ENCODE results near the gene NCAN.
A peak's percentile ranks its signal among the peaks of the same experiment; 100 is the strongest.
"Not testable (repeated sequence)": the region's sequence is repeated elsewhere in the genome, so short reads cannot be mapped to it uniquely, and the experiment has no call there.

Gene NCAN

GRCh38 chr19:19207637-19208572 lies 3.9 kb upstream of the NCAN start:
- Mint-ChIP-seq H3K9me3 (no peaks in the 10 kb centered on the region), H3K4me3 (no peak overlapping the region), H3K4me1 (ENCODE audit: low read depth) (peaks cover 15% of the 10 kb centered on the region), H3K36me3 (ENCODE audit: low read depth) (peaks cover under 1% of the 10 kb centered on the region), H3K27ac (no peak overlapping the region), H3K27me3 (peaks cover 19% of the 10 kb centered on the region)

- no peak overlapping the region for H3K27ac Mint-ChIP-seq
Observed at GRCh38 chr19:19209372-19209771, 2.4 kb upstream of the NCAN start.

GRCh38 chr19:19212916-19213315 lies 1.2 kb downstream of the NCAN start:
- Mint-ChIP-seq H3K27ac (no peak overlapping the region), H3K4me3 (no peak overlapping the region), H3K36me3 (ENCODE audit: low read depth) (no peaks in the 10 kb centered on the region), H3K4me1 (ENCODE audit: low read depth) (no peaks in the 10 kb centered on the region), H3K27me3 (peaks cover 44% of the 10 kb centered on the region), H3K9me3 (no peaks in the 10 kb centered on the region)

More at GRCh38 chr19:19209372-19209771, 2.4 kb upstream of the NCAN start:
- Mint-ChIP-seq H3K36me3 (ENCODE audit: low read depth) (no peaks in the 10 kb centered on the region), H3K4me1 (ENCODE audit: low read depth) (peaks cover 12% of the 10 kb centered on the region), H3K4me3 (no peak overlapping the region), H3K27me3 (peaks cover 33% of the 10 kb centered on the region), H3K9me3 (no peaks in the 10 kb centered on the region)

GRCh38 chr19:19213426-19214158 lies 1.8 kb downstream of the NCAN start:
- H3K36me3 Mint-ChIP-seq (ENCODE audit: low read depth) = no peaks in the 10 kb centered on the region
- no peaks in the 10 kb centered on the region for H3K4me1 Mint-ChIP-seq (ENCODE audit: low read depth)
- no peak overlapping the region for H3K27ac Mint-ChIP-seq
- H3K9me3 Mint-ChIP-seq = no peaks in the 10 kb centered on the region
- H3K27me3 Mint-ChIP-seq = peaks cover 44% of the 10 kb centered on the region
- H3K4me3 Mint-ChIP-seq = no peak overlapping the region

GRCh38 chr19:19214159-19214490 lies 2.4 kb downstream of the NCAN start:
- Mint-ChIP-seq H3K36me3 (ENCODE audit: low read depth) (no peaks in the 10 kb centered on the region), H3K9me3 (no peaks in the 10 kb centered on the region), H3K4me3 (no peak overlapping the region), H3K4me1 (ENCODE audit: low read depth) (no peaks in the 10 kb centered on the region), H3K27me3 (peaks cover 44% of the 10 kb centered on the region), H3K27ac (no peak overlapping the region)

GRCh38 chr19:19214892-19215291 lies 3.1 kb downstream of the NCAN start:
- Mint-ChIP-seq H3K4me3 (no peak overlapping the region), H3K27me3 (peaks cover 44% of the 10 kb centered on the region), H3K36me3 (ENCODE audit: low read depth) (no peaks in the 10 kb centered on the region), H3K9me3 (no peaks in the 10 kb centered on the region), H3K27ac (no peak overlapping the region), H3K4me1 (ENCODE audit: low read depth) (no peaks in the 10 kb centered on the region)

- no peak overlapping the region for H3K27ac Mint-ChIP-seq
- no peak overlapping the region for H3K4me3 Mint-ChIP-seq
- no peaks in the 10 kb centered on the region for H3K36me3 Mint-ChIP-seq (ENCODE audit: low read depth)
- H3K27me3 Mint-ChIP-seq = peaks cover 39% of the 10 kb centered on the region
- H3K4me1 Mint-ChIP-seq (ENCODE audit: low read depth) = no peaks in the 10 kb centered on the region
- H3K9me3 Mint-ChIP-seq = no peaks in the 10 kb centered on the region
Observed at GRCh38 chr19:19215792-19216191, 4.0 kb downstream of the NCAN start.

- peaks cover 32% of the 10 kb centered on the region for H3K27me3 Mint-ChIP-seq
- no peaks in the 10 kb centered on the region for H3K4me1 Mint-ChIP-seq (ENCODE audit: low read depth)
- no peak overlapping the region for H3K4me3 Mint-ChIP-seq
- no peak overlapping the region for H3K27ac Mint-ChIP-seq
- H3K36me3 Mint-ChIP-seq (ENCODE audit: low read depth) = no peaks in the 10 kb centered on the region
- H3K9me3 Mint-ChIP-seq = no peaks in the 10 kb centered on the region
Observed at GRCh38 chr19:19217099-19217498, 5.3 kb downstream of the NCAN start.

GRCh38 chr19:19218911-19219310 lies 7.2 kb downstream of the NCAN start:
- H3K36me3 Mint-ChIP-seq (ENCODE audit: low read depth) = no peaks in the 10 kb centered on the region
- H3K27ac Mint-ChIP-seq = no peak overlapping the region
- H3K4me1 Mint-ChIP-seq (ENCODE audit: low read depth) = no peaks in the 10 kb centered on the region
- peaks cover 25% of the 10 kb centered on the region for H3K27me3 Mint-ChIP-seq
- no peaks in the 10 kb centered on the region for H3K9me3 Mint-ChIP-seq
- no peak overlapping the region for H3K4me3 Mint-ChIP-seq

GRCh38 chr19:19221000-19221399 lies 9.2 kb downstream of the NCAN start:
- not testable (repeated sequence) for H3K4me1 Mint-ChIP-seq (ENCODE audit: low read depth); H3K36me3 Mint-ChIP-seq (ENCODE audit: low read depth); H3K9me3 Mint-ChIP-seq; H3K4me3 Mint-ChIP-seq; H3K27ac Mint-ChIP-seq
- H3K27me3 Mint-ChIP-seq = peaks cover 13% of the 10 kb centered on the region

- Mint-ChIP-seq H3K27me3 (peaks cover 10% of the 10 kb centered on the region), H3K9me3 (no peaks in the 10 kb centered on the region), H3K36me3 (ENCODE audit: low read depth) (no peaks in the 10 kb centered on the region), H3K4me1 (ENCODE audit: low read depth) (no peaks in the 10 kb centered on the region), H3K27ac (no peak overlapping the region), H3K4me3 (no peak overlapping the region)
Observed at GRCh38 chr19:19223060-19223459, 11.3 kb downstream of the NCAN start.

- Mint-ChIP-seq H3K4me1 (ENCODE audit: low read depth) (no peaks in the 10 kb centered on the region), H3K4me3 (no peak overlapping the region), H3K27me3 (peaks cover 16% of the 10 kb centered on the region), H3K36me3 (ENCODE audit: low read depth) (no peaks in the 10 kb centered on the region), H3K27ac (no peak overlapping the region), H3K9me3 (no peaks in the 10 kb centered on the region)
Observed at GRCh38 chr19:19223636-19224035, 11.9 kb downstream of the NCAN start.

- Mint-ChIP-seq H3K27me3 (peaks cover 22% of the 10 kb centered on the region), H3K36me3 (ENCODE audit: low read depth) (no peaks in the 10 kb centered on the region)
Observed at GRCh38 chr19:19224150-19224851, 12.5 kb downstream of the NCAN start.

GRCh38 chr19:19224852-19225494 lies 13.2 kb downstream of the NCAN start:
- no peaks in the 10 kb centered on the region for H3K36me3 Mint-ChIP-seq (ENCODE audit: low read depth)
- H3K9me3 Mint-ChIP-seq = no peaks in the 10 kb centered on the region
- H3K27ac Mint-ChIP-seq = no peak overlapping the region
- peaks cover 22% of the 10 kb centered on the region for H3K27me3 Mint-ChIP-seq
- no peaks in the 10 kb centered on the region for H3K4me1 Mint-ChIP-seq (ENCODE audit: low read depth)
- H3K4me3 Mint-ChIP-seq = peak overlapping the region; percentile 62

More at GRCh38 chr19:19224150-19224851, 12.5 kb downstream of the NCAN start:
- H3K9me3 Mint-ChIP-seq = no peaks in the 10 kb centered on the region
- peak overlapping the region; percentile 55 for H3K4me3 Mint-ChIP-seq
- H3K27ac Mint-ChIP-seq = no peak overlapping the region
- H3K4me1 Mint-ChIP-seq (ENCODE audit: low read depth) = no peaks in the 10 kb centered on the region
